Muscle of back (tissue), 13 donors: ENCODE results near the gene C6orf141. TPM values are rescaled to one million over a fixed set of nuclear protein-coding genes. Genes with fewer than 3 reads are reported as not detected.
A peak's percentile ranks its signal among the peaks of the same experiment; 100 is the strongest.

Experiments used
- DNase-seq, 3 donors: peaks; one replicate each; pipeline versions ENCODE4 v3.0.0 to v3.0.0-alpha.2; 2013
- long read RNA-seq, 9 donors: transcript quantifications; one replicate each; lab custom pipeline, GENCODE V29; 2026
- polyA plus RNA-seq, 10 donors: library from polyadenylated mRNA; unstranded; fragments of 120-200 nt; gene quantifications; one replicate each; pipeline ENCODE4 v1.2.1, GENCODE V29; 2013; ENCODE audit not compliant: insufficient read length in 10 of 10

C6orf141 gene
- 1 to 10 TPM; 1.3 to 6.1 (median 2.5) TPM for polyA plus RNA-seq
- long read RNA-seq, donor 1, partial matches to known transcripts, result 0 of 1 reads
- long read RNA-seq, donor 1, other reads (novel, unspliced or antisense), result 0 of 1 reads
- long read RNA-seq, donor 2, result 0 reads
- long read RNA-seq, donor 3, result 0 reads
- long read RNA-seq, donor 4, result 0 reads
- long read RNA-seq, donor 5, result 0 reads
- long read RNA-seq, donor 6, result 0 reads
- long read RNA-seq, donor 7, result 0 reads
- long read RNA-seq, donor 8, partial matches to known transcripts, result 0 of 1 reads
- long read RNA-seq, donor 8, other reads (novel, unspliced or antisense), result 0 of 1 reads
- long read RNA-seq, donor 9, result 0 reads

DNA sequence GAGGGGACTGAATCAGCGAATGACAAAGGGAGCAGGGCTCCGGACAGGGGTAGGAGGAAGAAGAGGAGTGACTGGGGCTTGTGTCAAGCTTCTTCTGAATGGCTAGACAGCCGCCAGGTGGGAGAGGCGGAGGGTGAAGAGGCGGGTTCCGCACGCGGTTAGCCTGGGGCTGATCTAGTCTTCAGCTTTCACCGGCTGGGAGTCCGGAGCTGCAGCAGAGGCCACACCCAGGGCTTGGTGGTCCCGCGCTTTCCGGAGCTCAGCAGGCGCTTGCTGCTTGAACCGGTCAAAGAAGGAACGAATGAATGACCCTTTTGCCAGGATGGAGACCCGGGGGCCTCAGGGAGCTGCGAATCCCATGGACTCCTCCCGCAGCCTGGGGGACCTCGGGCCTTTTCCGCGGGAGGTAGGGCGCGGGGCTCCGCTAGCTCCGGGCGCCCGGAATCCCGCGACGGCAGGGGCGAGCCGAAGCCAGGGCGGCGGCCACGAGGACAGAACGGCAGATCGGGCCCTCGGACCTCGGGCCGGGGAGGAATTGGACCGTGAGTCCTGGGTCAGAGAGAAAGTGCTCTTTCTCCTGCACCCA lies at the start of gene C6orf141:
Gene C6orf141, plus strand, starts transcription at position 177 of the 586 bp plus-strand sequence. Its CDS starts 125 bp downstream, at position 302.
- peak in 1 of 3 donors; percentile 46 for DNase-seq

DNA sequence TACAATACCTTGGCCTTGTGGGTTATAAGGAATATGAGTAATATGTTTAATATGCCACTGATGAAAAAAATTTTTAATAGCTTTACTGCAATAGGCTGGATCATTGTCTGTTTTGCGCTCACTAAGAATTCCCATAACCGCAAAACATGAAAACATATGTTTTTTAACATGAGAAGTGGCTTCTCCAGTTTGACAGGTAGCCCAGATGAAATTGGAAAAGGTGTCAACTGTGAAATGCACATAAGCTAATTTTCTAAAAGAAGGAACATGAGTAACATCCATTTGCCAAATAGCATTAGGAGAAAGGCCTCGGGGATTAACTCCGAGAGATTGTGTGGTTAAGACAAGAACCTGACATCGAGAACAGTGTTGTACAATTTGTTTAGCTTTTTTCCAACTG lies 45.8 kb upstream of the C6orf141 start:
- DNase-seq, result no peak

DNA sequence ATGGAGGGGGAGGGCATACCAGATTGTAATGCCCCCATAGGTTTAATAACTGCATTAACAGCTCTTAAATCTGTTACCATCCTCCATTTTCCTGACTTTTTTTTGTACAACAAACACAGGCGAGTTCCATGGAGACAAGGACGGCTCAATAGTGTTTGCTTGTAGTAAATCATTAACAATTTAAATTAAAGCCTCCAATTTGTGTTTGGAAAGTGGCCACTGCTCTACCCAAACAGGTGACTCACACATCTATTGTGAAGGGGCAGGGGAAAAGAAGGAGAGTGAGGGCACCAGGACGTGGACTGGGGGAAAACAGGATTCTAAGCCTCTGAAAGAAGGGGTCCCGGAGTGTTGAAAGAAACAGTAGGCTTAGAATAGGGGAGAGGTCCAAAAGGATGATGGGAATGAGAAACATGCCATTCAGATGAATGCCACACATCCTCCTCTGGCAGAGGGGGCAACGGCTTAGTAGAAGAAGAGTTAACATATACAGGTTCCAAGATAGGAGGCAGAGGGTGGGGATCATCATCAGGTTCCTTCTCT lies 43.8 kb upstream of the C6orf141 start:
- DNase-seq, result no peak

DNA sequence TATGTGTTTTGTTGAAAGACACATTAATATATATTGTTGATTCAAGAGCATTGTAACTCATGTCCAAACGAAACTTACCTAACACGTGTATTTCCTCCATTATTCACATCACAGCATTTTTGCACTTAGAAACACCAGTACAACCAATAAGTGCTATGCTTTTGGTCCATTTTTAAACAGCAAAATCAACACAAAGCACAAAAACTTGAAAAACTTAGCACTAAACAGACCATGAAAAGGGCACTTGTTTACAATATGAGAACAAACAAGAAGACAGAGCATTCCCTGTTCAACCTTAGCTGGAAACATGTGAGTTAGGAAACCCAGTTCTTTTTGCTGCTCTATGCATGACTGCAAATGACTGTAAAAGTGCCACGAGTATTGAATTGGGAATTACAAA lies 41.1 kb upstream of the C6orf141 start:
- DNase-seq, result no peak

DNA sequence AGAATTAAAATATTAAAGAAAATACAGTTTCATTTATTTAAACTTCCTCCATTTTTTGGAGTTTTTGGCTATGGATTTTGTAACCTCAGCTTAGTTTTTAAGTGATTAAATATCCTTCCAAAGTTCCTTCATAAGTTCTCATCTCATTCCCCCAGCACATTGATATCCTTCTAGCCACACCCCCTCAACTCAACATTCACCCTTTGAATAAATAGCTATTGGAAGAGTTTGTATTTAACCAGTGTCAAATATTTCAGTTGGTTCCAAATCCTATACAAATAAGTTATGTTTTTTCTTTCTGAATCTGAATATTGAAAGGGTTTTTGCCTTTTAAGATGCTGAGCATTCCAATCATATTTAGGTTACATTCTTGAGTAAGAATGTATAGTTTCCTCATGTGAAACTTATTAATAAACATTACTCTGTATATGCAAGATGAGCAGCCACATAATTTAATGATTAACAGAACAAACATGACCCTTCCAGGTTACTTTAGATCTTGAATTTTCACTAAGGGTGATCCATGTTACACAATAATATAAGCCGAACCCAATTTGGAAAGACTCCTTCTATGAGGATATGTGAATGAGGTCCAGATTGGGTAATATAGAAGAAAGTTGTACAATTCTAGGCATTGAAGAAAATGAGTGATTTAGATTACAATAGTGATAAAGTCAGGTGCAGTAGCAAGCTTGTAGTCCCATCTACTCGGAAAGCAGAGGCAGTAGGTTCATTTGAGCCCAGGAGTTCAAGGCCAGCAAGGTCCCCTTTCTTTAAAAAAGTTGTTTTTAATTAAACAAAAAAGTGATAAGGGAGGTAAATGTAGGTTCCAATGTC lies 37.1 kb upstream of the C6orf141 start:
- DNase-seq, result no peak

DNA sequence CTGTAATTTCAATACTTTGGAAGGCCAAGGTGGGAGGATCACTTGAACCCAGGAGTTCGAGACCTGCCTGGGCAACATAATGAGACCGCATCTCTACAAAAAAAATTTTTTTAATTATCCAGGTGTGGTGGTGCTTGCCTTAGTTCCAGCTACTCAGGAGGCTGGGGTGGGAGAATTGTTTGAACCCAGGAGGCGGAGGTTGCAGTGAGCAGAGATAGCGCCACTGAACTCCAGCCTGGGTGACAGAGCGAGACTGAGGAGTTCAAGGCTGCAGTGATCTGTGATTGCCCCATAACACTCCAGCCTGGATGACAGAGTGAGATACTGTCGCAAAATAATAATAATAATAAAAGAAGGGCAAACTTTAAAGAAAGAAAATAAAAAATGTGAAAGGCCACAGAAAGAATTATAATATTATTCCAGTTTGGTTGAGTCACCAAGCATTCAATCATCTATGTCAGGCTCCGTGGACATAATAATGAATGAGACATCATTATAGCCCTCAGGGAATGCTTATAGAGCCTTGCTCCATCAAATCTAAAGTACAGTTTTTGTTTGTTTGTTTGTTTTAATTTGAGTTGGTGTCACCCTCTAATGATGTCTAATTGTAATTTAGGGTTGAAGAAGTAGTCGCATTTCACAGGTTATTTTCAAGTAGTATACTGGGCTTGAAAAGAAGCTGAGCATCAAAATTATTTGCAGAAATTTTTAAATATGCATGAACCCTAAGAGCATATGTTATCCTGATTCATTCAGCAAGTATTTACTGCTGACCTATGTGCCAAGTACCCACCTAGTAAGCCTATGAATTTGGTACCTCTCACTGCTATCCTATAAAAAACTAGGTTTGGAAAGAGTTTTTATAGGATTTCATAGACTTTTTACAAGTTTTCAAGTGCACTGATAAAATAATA lies 35.6 kb upstream of the C6orf141 start:
- DNase-seq, result no peak

DNA sequence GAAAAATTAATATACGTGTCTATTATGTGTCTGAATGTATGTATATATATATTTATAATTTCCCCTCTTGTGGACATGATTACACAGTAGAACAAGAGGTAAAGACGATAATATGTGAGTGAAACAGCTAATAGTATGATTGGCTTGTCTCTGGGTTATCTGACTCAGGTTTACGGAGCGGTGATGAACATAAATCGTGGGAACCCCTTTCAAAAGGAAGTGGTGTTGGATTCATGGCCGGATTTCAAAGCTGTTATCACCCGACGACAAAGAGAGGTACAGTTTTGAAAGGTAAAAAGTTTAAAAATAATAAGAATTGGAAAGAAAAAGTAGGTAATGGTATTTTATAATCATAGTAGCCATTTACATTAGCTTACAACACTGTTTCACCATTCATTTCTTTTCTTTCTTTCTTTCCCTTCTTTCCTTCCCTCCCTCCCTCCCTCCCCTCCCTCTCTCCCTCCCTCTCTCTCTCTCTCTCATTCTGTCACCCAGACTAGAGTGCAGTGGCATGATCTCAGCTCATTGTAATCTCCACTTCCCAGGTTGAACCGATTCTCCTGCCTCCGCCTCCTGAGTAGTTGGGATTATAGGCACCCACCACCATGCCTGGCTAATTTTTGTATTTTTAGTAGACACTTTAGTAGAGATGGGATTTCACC lies 34.9 kb upstream of the C6orf141 start:
- no peak for DNase-seq

DNA sequence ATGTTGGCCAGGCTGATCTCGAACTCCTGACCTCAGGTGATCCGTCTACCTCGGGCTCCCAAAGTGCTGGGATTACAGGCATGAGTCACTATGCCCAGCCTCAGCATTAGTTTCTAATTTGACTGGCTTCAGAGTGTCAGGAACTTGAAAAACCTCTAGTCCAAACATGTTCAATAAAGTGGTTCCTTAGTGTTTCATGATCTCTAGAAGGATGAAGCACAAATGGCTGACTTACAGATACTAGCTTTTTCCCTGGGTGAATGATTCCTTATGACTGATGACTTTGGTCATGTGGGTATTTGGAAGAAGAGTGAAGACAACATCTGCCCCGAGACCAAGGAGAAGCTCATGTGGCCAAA lies 34.3 kb upstream of the C6orf141 start:
- no peak for DNase-seq

DNA sequence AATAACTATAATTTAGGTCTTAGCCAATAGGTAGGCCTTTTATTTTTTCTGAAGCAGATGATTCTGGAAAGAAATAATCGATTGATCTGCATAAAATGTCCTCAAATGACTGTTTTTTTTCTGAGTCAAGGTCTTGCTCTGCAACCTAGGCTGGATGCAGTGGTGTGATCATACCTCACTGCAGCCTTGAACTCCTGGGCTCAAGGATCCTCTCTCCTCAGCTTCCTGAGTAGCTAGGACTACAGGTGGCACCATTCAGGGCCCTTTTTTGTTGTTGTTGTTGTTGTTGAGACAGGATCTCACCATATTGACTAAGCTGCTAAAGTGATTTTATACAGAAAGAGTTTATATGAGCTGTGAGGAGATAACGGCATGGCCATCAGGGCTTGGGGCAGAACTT lies 32.5 kb upstream of the C6orf141 start:
- no peak for DNase-seq

DNA sequence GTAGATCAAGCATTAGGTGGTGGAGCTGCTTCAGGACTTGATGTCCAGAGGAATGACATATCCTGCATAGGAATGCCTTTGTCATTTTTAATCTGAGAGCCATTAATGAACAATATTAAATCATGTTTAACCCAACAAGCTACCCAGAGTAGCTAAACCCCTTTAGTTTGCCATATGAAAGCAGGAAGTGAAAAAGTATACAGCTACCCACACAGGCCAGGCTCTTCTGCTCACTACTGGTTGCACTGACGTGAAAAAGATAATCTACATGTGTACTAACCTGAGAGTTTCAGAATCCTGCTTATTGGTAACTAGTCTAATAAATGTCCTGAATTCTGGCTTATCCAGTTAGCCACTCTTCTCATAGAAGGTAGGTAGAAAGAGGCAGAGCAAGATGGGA lies 30.8 kb upstream of the C6orf141 start:
- DNase-seq, result no peak

DNA sequence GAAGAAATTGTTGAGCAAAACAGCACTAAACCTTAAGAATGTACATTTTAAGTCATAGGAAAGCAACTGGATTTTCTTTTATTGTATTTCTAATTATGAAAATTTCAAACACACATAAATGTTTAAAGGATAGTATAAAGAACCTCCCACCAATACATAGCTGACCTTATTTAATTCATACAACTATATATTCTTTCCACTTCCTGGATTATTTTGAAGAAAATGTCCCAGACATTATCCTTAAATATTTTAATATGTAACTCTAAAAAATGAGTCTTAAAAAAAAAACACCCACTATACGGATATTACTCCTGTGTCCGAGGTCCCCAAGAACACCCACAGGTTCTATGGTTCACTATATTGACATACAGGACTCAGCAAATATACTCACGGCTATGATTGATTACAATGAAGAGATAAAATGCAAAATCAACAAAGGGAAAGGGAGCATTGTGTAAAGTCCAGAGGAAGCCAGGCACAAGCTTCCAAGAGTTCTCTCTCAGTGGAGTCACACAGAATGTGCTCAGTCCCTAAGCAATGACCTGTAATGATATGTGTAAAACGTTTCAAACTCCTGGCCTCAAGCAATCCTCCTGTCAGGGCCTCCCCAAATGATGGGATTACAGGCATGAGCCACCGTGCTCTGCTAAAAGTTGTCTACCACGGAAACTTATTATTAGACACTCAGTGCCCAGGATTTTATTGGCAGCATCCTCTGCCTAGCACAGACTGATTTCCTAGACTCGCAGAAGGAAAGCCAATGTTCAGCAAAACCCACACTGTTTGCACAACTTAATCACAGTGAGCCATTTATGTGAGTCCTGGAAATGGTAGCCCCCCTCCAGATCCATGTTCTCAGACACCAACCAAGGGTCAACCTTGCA lies 27.5 kb upstream of the C6orf141 start:
- DNase-seq, result no peak

DNA sequence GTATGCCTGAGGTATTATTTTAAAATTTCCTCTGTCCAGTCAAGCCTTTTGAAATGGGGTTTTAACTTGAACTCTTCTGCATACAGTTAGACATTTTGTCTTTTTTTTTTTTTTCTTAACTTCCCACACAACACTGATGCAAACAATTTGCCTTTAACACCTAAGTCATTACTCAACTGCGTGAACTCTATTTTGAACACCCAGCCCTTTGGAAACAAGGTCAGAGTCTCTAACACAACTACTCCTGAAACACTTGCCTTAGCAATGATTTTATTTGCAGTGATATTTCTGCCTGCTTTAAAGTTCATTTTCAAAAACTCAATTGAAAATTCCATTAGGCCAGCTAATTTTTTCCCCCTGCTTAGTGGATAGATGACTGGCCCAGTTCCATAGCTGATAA lies 26.6 kb upstream of the C6orf141 start:
- DNase-seq, result no peak

DNA sequence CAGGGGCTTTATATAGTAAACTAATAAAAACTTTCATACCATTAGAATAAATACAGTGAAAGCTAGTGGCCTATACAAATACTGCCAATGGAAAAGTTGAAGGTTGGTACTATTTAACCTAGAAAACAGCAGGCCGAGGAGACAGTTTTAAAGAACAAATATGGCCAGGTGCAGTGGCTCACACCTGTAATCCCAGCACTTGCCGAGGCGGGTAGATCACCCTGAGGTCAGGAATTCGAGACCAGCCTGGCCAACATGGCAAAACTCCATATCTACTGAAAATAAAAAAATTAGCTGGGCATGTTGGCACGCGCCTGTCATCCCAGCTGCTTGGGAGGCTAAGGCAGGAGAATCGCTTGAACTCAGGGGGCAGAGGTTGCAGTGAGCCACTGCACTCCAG lies 25.9 kb upstream of the C6orf141 start:
- no peak for DNase-seq

DNA sequence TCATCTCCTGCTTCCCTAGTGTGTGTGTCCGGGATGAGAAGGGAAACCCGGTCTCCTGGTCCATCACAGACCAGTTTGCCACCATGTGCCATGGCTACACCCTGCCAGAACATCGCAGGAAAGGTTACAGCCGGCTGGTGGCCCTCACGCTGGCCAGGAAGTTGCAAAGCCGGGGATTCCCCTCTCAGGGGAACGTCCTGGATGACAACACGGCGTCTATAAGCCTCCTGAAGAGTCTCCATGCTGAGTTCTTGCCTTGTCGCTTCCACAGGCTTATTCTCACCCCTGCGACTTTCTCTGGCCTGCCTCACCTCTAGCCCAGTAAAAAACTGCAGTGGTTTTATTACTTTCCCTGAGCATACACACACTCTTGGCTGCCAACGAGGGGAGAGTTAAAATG lies 23.9 kb upstream of the C6orf141 start:
- no peak for DNase-seq

DNA sequence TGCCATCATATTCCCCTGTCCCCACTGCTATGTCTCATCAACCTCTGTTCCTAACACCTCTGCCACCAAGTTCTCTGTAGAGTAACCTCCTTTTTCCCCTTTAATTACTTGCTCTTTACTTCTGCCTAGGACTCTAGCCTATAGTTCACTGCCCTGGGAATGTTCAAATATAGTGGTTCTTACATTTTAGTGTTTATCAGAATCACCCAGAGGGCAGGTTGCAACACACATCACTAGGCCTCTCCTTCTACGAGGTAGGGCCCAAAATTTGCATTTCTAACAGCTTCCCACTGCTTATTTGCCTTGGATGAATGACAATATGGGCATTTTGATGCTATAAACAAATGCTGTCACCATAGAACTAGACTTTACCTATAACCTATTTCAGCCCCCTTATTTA lies 23.1 kb upstream of the C6orf141 start:
- no peak for DNase-seq

DNA sequence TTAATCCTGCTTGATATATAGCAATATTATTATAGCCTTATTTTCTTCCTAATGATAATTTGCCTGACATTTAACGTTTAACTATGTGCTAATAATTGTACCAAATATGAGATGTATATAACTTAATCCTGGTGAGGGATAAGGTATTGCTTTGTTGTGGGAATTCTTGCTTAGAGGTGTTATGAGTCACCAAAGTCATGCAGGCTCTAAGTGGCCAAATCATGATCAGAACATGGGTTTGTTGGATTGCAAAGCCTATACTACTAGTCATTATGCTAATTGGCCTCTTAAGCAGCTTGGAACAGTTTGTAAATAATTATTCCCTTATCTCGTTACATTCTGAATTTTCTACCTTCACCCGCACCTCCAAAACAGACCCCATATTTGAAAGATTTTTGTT lies 21.9 kb upstream of the C6orf141 start:
- no peak for DNase-seq

DNA sequence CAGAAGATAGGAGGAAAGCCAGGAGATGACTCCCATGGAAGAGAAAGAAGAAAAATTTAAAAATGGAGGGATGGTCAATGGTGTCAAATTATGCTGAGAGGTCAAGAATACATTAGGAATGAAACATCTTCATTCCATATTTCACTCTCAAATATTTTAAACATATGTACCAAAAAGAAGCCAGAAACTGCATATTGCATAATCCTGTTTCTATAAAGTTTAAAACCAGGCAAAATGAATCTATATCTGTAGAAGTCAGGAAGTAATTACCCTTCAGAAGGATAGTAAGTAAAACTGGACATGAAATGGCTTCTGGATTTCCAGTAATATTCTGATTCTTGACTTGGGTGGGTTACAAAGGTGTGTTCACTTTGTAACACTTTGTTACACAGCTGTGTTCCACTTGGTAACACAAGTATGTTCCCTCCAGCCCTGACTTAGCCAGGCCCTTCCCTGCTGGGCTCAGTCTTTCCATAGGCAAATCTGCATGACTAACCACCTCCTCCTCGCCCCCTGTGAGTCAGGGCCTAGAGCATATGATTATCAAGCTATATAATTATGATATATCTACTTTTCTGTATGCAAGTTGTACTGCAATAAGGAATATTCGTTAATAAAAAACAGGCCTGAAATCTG lies 20.2 kb upstream of the C6orf141 start:
- no peak for DNase-seq

DNA sequence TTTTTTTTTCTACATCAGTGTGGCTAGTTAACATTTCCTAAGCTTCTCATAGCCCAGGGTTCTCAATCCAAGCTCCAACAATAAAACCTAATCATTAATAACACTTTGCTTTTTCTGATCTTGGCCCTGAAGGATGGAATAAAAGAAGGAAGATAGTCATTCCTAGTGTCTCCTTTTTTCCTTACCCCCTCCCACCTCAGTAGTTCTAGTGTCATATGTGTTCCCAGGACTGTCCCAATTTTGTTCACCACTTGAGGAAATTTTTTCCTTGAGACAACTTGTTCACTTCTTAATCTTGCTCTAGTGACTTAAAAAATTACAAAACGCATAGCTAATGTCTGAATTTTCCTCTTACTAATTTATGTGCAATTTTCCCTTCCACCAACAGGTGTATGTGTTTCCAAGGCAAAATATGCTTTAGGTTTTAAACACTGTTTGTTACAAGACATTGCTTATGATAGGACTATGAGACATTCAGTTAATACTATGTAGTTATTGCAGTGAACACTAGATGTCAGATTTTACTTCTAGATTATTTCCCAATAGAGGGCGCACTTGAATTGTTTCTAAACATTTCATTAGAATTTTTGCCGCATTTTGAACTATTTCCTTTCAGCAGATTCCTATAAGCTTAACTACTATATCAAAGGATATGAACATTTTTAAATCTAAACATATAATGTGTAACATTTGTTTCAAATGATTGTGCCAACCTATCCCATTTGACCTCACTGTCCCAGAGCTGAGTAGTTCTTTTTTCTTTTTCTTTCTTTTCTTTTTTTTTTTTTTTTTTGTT lies 18.5 kb upstream of the C6orf141 start:
- DNase-seq, result peak; percentile 32 to 63 (median 52)

DNA sequence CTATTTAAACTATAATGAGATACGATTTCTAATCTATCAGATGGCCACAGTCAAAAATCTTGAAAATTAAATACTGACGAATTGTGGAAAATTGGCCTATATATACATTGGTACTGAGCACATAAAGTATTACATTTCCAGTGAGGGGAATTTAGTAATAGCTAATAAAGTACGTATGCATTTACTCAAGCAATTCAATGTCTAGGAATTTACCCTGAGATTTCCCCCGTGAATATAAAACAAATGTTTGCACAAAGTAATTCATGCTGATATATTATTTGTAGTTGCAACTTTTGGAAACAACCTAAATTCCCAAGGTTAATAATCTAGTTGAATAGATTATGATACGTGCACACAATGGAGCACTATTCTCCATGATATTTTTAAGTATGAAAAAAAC lies 14.7 kb upstream of the C6orf141 start:
- no peak for DNase-seq
